ENCODE data around the gene ARL5B. TPM values are rescaled to one million over a fixed set of nuclear protein-coding genes. Genes with fewer than 3 reads are reported as not detected.

The ARL5B gene
- total and polyA plus RNA-seq, 7 donors, result 2.9 to 8.9 (median 7.0) TPM

GRCh38 chr10:18650404-18650997, 8.7 kb upstream of the ARL5B start:
- peaks cover 0 to 19% of the 10 kb centered on the region in 2 donors for H3K36me3 ChIP-seq (ENCODE audit: insufficient read depth in 1 of 2, low read depth in 1 of 2)
- no peaks in the 10 kb centered on the region for H3K9me3 ChIP-seq
- H3K4me3 ChIP-seq, result peak overlapping the region; percentile 74
- no peak for ATAC-seq
- no peak for DNase-seq
- WGBS, 3 donors, result 6 to 9% (median 8%) methylated on average over 6 of the region's 6 CpGs
- peaks cover 16% of the 10 kb centered on the region for H3K4me1 ChIP-seq
- H3K27me3 ChIP-seq (ENCODE audit: insufficient read depth in 3 of 3, low read length in 2 of 3), result no peaks in the 10 kb centered on the region
- TF ChIP-seq, protein P1, sequence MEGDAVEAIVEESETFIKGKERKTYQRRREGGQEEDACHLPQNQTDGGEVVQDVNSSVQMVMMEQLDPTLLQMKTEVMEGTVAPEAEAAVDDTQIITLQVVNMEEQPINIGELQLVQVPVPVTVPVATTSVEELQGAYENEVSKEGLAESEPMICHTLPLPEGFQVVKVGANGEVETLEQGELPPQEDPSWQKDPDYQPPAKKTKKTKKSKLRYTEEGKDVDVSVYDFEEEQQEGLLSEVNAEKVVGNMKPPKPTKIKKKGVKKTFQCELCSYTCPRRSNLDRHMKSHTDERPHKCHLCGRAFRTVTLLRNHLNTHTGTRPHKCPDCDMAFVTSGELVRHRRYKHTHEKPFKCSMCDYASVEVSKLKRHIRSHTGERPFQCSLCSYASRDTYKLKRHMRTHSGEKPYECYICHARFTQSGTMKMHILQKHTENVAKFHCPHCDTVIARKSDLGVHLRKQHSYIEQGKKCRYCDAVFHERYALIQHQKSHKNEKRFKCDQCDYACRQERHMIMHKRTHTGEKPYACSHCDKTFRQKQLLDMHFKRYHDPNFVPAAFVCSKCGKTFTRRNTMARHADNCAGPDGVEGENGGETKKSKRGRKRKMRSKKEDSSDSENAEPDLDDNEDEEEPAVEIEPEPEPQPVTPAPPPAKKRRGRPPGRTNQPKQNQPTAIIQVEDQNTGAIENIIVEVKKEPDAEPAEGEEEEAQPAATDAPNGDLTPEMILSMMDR (IDR thresholded peaks at IDR 0.05), result no peak
- intact Hi-C loops (cut with DNase I), result loop anchor here in 1 of 2 donors (10.0 kb wide), 1 partner anchor 1836 kb away; the partner anchor contains the start of gene RSU1
- H3K27ac ChIP-seq, result peak overlapping the region; percentile 92

- no peaks in the 10 kb centered on the region for H3K27me3 ChIP-seq (ENCODE audit: insufficient read depth in 3 of 3, low read length in 2 of 3)
- peak within 1 kb of the TSS; percentile 74 for H3K4me3 ChIP-seq
- H3K27ac ChIP-seq, result peak within 1 kb of the TSS; percentile 92
- no peaks in the 10 kb centered on the region for H3K9me3 ChIP-seq
- intact Hi-C loops (cut with DNase I), result loop anchor here in 1 of 2 donors (10.0 kb wide), 1 partner anchor 1837 kb away; the partner anchor contains the start of gene RSU1
- whole genome bisulfite sequencing, 3 donors, result 0 to 1% (median 0%) methylated on average over 39 of the region's 39 CpGs
- H3K36me3 ChIP-seq (ENCODE audit: insufficient read depth in 1 of 2, low read depth in 1 of 2), result peaks cover 0 to 16% of the 10 kb centered on the region in 2 donors
- ATAC-seq, result peak; percentile 99 to 100 (median 100)
- peak; percentile 89 to 94 for DNase-seq
- H3K4me1 ChIP-seq, result peaks cover 16% of the 10 kb centered on the region
- TF ChIP-seq, protein P1 (IDR thresholded peaks at IDR 0.05), result peak; percentile 11
These were observed 7.8 kb upstream of the ARL5B start, which contains the start of gene NSUN6 for GRCh38 chr10:18651324-18652007. Gene NSUN6 (minus strand): TSS chr10:18651587. CDS start chr10:18651203, 384 bp downstream.

- Histone ChIP-seq H3K27ac (no peak overlapping the region), H3K36me3 (ENCODE audit: insufficient read depth in 1 of 2, low read depth in 1 of 2) (peaks cover 0 to 3% of the 10 kb centered on the region in 2 donors), H3K4me1 (peaks cover 21% of the 10 kb centered on the region), H3K27me3 (ENCODE audit: insufficient read depth in 3 of 3, low read length in 2 of 3) (no peaks in the 10 kb centered on the region), H3K4me3 (no peak overlapping the region), H3K9me3 (no peaks in the 10 kb centered on the region)
- ATAC-seq, result no peak
- no peak for DNase-seq
- 88 to 95% (median 92%) methylated on average over 3 of the region's 3 CpGs for WGBS, 3 donors
- TF ChIP-seq, protein P1 (IDR thresholded peaks at IDR 0.05), result no peak
- intact Hi-C loops (cut with DNase I), result loop anchor here in 1 of 2 donors (10.0 kb wide), 1 partner anchor 1838 kb away; the partner anchor contains the start of gene RSU1
These were observed 6.1 kb upstream of the ARL5B start for GRCh38 chr10:18653112-18653511.

GRCh38 chr10:18656724-18657123, 2.5 kb upstream of the ARL5B start:
- H3K9me3 ChIP-seq, result no peaks in the 10 kb centered on the region
- H3K4me3 ChIP-seq, result no peak overlapping the region
- H3K4me1 ChIP-seq, result peaks cover 25% of the 10 kb centered on the region
- TF ChIP-seq, protein P1 (IDR thresholded peaks at IDR 0.05), result no peak
- ATAC-seq, result no peak
- 71 to 81% (median 80%) methylated on average over 3 of the region's 3 CpGs for WGBS, 3 donors
- H3K27ac ChIP-seq, result no peak overlapping the region
- intact Hi-C loops (cut with DNase I), result loop anchor here in 1 of 2 donors (10.0 kb wide), 1 partner anchor 1842 kb away; the partner anchor contains the start of gene RSU1
- no peaks in the 10 kb centered on the region for H3K36me3 ChIP-seq (ENCODE audit: insufficient read depth in 1 of 2, low read depth in 1 of 2)
- no peak for DNase-seq
- H3K27me3 ChIP-seq (ENCODE audit: insufficient read depth in 3 of 3, low read length in 2 of 3), result no peaks in the 10 kb centered on the region
